ENCODE data around the gene SYT5.
"Not testable (repeated sequence)": the region's sequence is repeated elsewhere in the genome, so short reads cannot be mapped to it uniquely, and the experiment has no call there.

The SYT5 gene

GRCh38 chr19:55226788-55227187, 46.7 kb upstream of the SYT5 start:
- no peak overlapping the region for H3K4me3 ChIP-seq (replicated peaks; ENCODE audit: low read depth, low read length)
- no peak for TF ChIP-seq CTCF (IDR thresholded peaks at IDR 0.05; ENCODE audit: low read depth, low read length, missing control alignments)
- DNase-seq (ENCODE audit: extremely low read depth, low read depth), result no peak

- TF ChIP-seq CTCF (IDR thresholded peaks at IDR 0.05; ENCODE audit: low read depth, low read length, missing control alignments), result no peak
- no peak for DNase-seq (ENCODE audit: extremely low read depth, low read depth)
- no peak overlapping the region for H3K4me3 ChIP-seq (replicated peaks; ENCODE audit: low read depth, low read length)
Measured at GRCh38 chr19:55226273-55226672, 46.2 kb upstream of the SYT5 start.

- TF ChIP-seq CTCF (IDR thresholded peaks at IDR 0.05; ENCODE audit: low read depth, low read length, missing control alignments), result no peak
- DNase-seq (ENCODE audit: extremely low read depth, low read depth), result no peak
- H3K4me3 ChIP-seq (replicated peaks; ENCODE audit: low read depth, low read length), result no peak overlapping the region
Measured at GRCh38 chr19:55225415-55225958, 45.4 kb upstream of the SYT5 start.

GRCh38 chr19:55224679-55225414, 44.8 kb upstream of the SYT5 start:
- H3K4me3 ChIP-seq (replicated peaks; ENCODE audit: low read depth, low read length); DNase-seq (ENCODE audit: extremely low read depth, low read depth): not testable (repeated sequence)

- no peak overlapping the region for H3K4me3 ChIP-seq (replicated peaks; ENCODE audit: low read depth, low read length)
- DNase-seq (ENCODE audit: extremely low read depth, low read depth), result no peak
- no peak for TF ChIP-seq CTCF (IDR thresholded peaks at IDR 0.05; ENCODE audit: low read depth, low read length, missing control alignments)
Measured at GRCh38 chr19:55224038-55224665, 44.1 kb upstream of the SYT5 start.

- DNase-seq (ENCODE audit: extremely low read depth, low read depth), result no peak
- no peak for TF ChIP-seq CTCF (IDR thresholded peaks at IDR 0.05; ENCODE audit: low read depth, low read length, missing control alignments)
- no peak overlapping the region for H3K4me3 ChIP-seq (replicated peaks; ENCODE audit: low read depth, low read length)
Measured at GRCh38 chr19:55223291-55224037, 43.4 kb upstream of the SYT5 start.

- TF ChIP-seq CTCF (IDR thresholded peaks at IDR 0.05; ENCODE audit: low read depth, low read length, missing control alignments), result no peak
- H3K4me3 ChIP-seq (replicated peaks; ENCODE audit: low read depth, low read length), result no peak overlapping the region
- no peak for DNase-seq (ENCODE audit: extremely low read depth, low read depth)
Measured at GRCh38 chr19:55220525-55220924, 40.4 kb upstream of the SYT5 start.
